ENCODE results near the gene LYST.
A peak's percentile ranks its signal among the peaks of the same experiment; 100 is the strongest.
"Not testable (repeated sequence)": the region's sequence is repeated elsewhere in the genome, so short reads cannot be mapped to it uniquely, and the experiment has no call there.

The LYST gene

GRCh38 chr1:235855811-235856429, 10.8 kb downstream of the LYST start:
- DNase-seq = no peak

- no peak for DNase-seq
Measured at GRCh38 chr1:235854347-235854746, 12.4 kb downstream of the LYST start.

GRCh38 chr1:235853653-235854052, 13.1 kb downstream of the LYST start:
- no peak for DNase-seq

- no peak for DNase-seq
Measured at GRCh38 chr1:235852887-235853286, 13.8 kb downstream of the LYST start.

- DNase-seq = no peak
Measured at GRCh38 chr1:235851939-235852338, 14.8 kb downstream of the LYST start.

- not testable (repeated sequence) for DNase-seq
Measured at GRCh38 chr1:235848251-235848650, 18.5 kb downstream of the LYST start.

- not testable (repeated sequence) for DNase-seq
Measured at GRCh38 chr1:235845656-235846107, 21.0 kb downstream of the LYST start.

GRCh38 chr1:235844776-235845175, 21.9 kb downstream of the LYST start:
- no peak for DNase-seq

- DNase-seq = no peak
Measured at GRCh38 chr1:235843461-235843961, 23.2 kb downstream of the LYST start.

GRCh38 chr1:235841938-235842545, 24.7 kb downstream of the LYST start:
- DNase-seq = no peak

GRCh38 chr1:235838021-235838420, 28.7 kb downstream of the LYST start:
- no peak for DNase-seq

- no peak for DNase-seq
Measured at GRCh38 chr1:235835226-235835625, 31.5 kb downstream of the LYST start.

- DNase-seq = no peak
Measured at GRCh38 chr1:235834620-235835019, 32.1 kb downstream of the LYST start.

- no peak for DNase-seq
Measured at GRCh38 chr1:235832011-235832410, 34.7 kb downstream of the LYST start.

GRCh38 chr1:235831148-235831547, 35.6 kb downstream of the LYST start:
- DNase-seq = peak; percentile 61

- DNase-seq = no peak
Measured at GRCh38 chr1:235826102-235826854, 40.4 kb downstream of the LYST start.

GRCh38 chr1:235825229-235825628, 41.5 kb downstream of the LYST start:
- no peak for DNase-seq

- DNase-seq = no peak
Measured at GRCh38 chr1:235823684-235824083, 43.0 kb downstream of the LYST start.

GRCh38 chr1:235822685-235823084, 44.0 kb downstream of the LYST start:
- no peak for DNase-seq

GRCh38 chr1:235821361-235821981, 45.2 kb downstream of the LYST start:
- DNase-seq = no peak

GRCh38 chr1:235820061-235820460, 46.6 kb downstream of the LYST start:
- DNase-seq = no peak

- DNase-seq = no peak
Measured at GRCh38 chr1:235818632-235819136, 48.0 kb downstream of the LYST start.

GRCh38 chr1:235817101-235817728, 49.5 kb downstream of the LYST start:
- no peak for DNase-seq
